RKO (cell line): ENCODE data around the gene TDRD7.
"Not testable (repeated sequence)": the region's sequence is repeated elsewhere in the genome, so short reads cannot be mapped to it uniquely, and the experiment has no call there.

Experiments used
- DNase-seq: peaks from one replicate; pipeline ENCODE4 v3.0.0-alpha.2; 2016; ENCODE audit warnings: low spot score

TDRD7 gene

DNA sequence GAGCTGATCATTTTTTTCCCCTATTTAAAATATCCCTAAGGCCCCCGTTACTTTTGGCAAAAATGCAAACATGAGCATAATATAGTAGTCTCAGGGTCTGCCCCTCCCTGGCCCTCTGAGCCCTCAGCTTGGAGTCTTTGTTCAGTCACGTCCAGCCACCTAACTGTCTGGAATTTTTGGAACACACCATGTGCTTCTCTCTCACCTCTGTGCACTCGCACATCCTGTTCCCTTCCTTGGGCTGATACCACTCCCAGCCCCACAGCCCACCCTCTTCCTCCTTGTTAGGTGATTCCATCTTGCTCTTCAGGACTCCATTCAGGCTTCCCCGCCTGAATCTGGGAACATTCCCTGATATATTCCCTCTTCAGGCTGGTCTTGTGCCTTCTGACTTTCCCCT, 16.0 kb downstream of the TDRD7 start:
- no peak for DNase-seq

DNA sequence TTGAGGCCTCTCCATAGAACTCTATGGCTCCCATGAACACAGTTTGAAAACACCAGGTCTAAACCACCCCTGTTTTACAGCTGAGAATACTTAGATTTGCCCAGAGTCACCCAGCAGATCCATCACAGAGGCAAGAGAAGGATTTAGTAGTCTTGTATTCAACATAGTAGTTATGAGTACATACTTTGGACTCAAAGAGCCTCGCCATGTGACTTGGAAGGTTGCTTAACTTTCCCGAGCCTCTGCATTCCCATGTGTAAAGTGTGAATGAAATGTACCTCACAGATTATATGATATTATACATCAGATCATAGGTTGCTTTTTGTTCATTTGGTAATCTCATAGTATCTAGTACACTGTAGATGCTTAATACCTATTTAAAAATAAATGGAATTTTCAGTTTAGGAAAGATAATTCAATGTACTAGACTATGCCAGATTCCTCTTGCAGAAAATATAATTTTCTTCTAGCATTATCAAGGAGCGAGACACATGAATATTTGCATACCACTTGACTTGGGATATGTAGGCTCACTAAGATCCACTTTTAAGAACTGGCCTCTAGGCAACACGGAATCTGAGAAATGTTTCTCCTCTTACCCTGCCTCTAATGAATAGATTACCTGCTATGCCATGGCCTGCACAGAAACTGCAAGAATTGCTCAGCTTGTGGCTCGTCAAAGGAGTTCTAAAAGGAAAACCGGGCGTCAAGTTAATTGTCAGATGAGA, 18.6 kb downstream of the TDRD7 start:
- no peak for DNase-seq

DNA sequence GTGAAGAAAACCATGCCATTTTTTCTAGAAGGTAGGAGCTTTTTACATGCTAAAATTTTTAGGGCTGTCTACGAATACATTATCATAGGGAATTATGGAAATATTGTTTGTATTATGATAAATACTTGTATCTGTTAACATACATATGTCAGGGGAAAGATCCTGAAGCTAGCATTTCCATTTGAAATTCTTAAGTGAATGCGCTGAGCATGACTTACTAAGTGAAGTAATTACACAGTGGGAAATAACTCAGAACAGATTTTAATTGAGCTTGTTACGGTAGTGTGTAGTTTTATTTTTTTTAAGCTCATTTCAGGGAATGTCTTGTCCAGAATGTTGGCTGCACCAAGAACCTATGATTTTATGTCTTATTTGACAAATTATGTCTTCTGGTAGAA, 19.1 kb downstream of the TDRD7 start:
- DNase-seq: no peak

DNA sequence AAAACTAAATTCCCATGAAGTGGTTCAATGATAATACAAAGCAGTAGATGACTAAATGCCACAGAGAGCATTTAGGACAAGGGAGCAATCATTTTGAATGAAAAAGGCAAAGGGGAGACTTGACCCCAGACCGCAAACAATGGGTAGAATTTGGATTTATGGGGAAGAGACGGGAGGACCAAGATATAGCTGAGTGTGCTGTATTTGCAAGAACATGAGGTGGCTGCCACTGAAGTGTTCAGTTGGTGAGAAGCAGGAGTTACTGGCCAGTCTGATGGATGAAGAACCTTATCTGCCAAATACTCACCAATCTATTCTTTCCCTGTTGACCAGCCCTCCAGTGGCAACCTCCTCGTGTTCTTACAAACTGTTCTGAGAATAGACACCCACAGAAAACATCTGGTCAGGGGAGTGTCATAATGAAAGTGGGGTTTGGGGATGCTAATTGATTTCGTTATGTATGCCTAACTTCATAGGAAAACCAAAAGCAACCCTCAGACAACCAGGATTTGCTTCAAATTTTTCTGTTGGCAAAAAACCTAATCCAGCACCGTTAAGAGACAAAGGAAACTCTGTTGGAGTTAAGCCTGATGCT, 19.8 kb downstream of the TDRD7 start:
- no peak for DNase-seq

DNA sequence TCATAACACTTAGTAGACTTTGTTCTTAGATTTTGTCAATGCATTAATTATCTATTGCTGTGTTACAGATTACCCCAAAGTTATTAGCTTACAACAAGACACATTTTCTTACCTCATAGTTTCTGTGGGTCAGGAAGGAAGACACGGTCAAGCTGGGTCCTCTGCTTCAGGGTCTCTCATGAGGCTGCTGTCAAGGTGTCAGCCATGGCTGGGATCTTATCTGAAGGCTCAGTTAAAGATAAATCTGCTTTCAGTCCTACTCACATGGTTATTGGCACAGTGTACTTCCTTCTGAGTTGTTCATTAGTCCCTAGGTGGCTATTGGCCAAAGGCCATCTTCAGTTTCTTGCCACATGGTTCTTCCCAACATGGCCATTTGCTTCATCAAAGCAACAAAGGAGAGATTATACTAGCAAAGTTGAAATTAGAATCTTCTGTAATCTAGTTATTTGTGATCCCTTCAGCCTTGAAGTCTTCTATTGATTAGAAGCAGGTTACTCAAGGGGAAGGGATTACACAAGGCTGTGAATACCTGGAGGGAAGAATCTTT, 25.2 kb downstream of the TDRD7 start:
- DNase-seq: no peak

DNA sequence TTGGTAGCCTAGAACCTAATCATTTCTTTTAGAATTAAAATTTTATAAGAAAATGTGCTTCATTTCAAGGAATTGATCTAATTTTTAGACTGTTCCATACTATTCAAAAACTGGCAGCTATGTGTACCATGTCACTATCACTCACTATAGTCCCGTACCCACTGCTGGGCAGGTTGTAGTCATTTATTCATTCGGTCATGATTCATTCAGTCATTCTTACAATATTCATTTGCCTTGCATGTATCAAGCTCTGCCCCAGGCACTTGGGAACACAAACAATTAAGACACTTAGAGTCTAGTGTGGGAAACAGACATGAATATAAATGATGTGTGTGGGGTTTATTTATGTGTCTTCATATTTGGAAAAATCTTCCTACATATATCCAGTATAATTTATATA, 26.4 kb downstream of the TDRD7 start:
- DNase-seq: no peak

DNA sequence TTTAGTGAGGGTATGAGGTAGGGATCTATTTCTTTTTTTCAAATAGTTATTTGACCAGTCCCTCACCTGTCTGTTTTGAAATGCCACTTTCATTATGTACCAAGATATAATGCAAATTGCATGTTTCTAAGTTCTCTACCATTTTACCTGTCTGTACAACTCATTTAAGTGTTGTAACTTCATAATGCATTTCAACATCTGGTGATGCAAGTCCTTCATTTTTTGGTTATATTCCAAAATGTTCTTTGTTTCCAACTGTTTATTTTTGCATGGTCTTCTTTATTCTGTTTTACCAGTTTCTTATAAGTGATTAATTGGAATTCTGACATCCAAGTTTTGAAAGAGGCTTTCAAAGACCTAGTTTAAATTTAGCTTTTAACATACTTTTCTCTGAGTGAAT, 26.8 kb downstream of the TDRD7 start:
- no peak for DNase-seq

DNA sequence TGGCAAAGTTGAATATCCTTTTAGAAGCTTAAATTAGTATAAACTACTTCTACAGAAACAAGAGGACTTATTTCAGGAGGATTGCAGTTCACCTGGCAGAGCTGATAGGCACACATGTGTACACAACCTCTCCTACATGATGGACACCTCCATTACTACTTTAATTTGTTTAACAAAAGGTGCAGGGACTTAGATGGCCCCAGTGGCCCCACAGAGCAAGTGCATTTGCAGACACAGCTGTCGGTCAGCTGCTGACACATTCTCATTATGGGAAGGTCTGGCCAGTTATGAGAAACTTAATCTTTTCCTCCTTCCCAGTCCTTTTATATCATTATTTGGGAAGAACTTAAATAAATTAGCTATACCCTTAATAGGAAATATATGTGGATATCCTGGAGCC, 28.3 kb downstream of the TDRD7 start:
- peak; percentile 47 for DNase-seq

DNA sequence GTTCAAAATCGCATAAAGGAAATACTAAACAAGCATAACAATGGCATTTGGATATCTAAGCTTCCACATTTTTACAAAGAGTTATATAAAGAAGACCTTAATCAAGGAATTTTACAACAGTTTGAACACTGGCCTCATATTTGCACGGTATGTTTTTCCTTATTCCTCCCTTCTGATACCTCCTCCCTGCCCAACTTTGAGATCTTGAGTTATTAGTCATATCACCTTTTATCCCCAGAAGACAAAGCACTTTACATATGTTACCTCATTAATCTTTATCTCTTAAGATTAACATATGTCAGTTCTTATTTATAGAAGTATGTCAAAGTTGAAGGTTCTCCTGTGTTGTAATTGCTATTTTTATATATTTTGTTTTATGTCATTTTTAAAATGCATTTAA, 29.8 kb downstream of the TDRD7 start:
- no peak for DNase-seq

DNA sequence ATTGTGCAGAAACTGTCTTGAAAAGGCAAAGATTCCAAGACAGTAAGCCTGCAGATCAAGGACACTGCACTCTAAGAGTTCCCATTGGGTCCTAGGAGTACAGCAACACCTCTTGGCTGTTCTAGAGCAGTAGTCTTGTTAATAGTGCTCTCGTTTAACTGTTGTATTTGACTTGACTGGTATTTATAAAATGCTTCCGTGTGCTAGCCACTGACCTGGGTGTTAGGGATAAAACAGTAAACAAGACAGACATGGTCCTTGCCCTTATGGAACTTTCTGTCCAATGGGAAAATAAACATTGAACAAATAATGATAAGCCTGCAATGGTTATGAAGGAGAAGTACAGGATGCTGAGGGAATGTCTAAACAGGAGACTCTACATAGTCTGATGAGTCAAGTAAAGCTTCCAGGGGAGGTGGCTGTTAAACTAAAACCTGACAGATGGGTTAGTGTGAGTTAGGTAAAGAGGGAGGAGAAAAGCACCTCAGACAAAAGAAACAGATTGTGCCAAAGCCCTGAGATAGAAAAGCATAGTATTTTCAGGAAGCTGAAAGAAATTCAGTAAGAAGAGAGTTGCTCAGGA, 33.3 kb downstream of the TDRD7 start:
- no peak for DNase-seq

DNA sequence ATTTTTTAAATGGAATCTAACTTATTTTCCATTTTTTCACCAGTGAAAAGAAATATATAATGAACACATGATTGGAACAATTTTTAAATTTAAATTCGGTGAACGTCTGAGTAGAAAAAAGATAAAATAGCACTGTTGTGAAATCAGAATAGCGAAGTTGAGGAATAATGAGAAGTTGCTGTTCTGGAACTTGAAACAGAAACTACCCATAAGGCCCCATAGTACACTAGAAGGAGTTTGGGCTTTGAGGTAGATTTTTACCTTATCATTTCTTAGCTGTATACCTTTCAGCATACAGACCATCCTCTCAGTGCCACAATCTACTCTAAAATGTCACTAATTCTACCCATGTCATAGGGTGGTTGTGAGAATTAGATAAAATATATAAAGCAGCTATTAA, 35.1 kb downstream of the TDRD7 start:
- no peak for DNase-seq

DNA sequence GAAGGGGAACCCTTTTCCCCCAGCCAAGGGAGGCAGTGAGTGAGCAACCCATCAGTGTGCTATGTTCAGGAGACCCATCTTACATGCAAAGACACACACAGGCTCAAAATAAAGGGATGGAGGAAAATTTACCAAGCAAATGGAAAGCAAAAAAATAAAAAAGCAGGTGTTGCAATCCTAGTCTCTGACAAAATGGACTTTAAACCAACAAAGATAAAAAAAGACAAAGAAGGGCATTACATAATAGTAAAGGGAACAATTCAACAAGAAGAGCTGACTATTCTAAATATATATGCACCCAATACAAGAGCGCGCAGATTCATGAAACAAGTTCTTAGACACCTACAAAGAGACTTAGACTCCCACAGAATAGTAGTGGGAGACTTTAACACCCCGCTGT, 41.7 kb downstream of the TDRD7 start:
- DNase-seq: not testable (repeated sequence)

DNA sequence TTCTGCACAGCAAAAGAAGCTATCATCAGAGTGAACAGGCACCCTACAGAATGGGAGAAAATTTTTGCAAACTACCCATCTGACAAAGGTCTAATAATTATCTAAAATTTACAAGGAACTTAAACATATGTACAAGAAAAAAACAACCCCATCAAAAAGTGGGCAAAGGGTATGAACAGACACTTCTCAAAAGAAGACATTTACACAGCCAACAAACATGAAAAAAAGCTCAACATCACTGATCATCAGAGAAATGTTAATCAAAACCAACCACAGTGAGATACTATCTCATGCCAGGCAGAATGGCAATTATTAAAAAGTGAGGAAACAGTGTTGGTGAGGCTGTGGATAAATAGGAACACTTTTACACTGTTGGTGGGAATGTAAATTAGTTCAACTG, 44.9 kb downstream of the TDRD7 start:
- not testable (repeated sequence) for DNase-seq

DNA sequence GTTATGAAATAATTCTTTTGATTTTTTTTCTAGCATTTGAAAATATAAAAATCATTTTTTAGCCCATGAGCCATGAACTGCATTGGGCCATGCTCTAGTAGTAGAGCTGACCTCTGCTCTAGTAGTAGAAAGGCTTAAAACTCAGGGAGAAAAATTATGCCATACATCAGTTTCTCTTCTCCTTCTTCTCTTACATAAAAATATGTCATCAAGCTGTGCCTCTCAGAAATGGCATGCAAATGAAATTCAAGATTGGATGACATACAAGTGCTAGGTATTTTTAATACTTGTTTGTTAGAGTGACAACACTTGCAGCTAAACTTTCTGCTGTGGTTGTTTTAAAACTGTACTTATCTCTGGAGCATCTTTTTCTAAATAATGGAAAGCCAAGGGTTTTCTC, 47.4 kb downstream of the TDRD7 start:
- no peak for DNase-seq

DNA sequence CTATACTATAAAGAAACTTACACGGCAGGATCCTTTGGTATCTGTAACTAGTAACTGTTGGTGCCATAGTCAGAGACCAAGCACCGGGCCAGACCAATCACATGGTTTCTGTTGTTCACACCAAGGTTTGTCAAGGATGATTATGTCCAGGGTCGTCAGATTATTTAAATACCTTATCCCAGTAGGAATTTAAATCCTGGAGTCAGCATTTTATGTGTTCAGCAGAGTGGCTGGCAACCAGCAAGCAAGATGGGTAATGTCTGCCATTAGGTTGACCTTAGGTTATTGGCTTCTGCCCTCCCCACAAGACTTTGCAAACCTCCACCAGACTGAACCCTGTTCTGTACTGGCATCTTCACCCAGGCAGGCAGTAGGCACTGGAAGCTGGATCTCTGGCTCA, 50.3 kb downstream of the TDRD7 start:
- no peak for DNase-seq

DNA sequence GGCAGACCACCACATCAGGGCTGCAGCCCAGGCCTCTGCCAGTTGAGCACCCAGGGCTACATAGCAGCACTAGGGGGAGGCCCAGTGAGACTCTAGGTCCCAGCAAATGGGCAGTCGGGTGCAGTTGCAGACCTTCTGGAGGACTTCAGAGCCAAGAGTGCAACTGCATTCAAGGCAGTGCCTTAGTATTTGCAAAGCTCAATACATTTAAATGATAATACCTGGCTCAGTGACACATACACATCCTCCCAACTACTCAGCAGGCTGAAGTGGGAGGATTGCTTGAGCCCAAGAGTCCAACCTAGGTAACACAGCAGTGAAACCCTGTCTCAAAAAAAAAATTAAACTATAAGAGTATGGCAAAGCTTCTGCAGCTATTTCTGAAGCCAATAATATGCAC, 51.0 kb downstream of the TDRD7 start:
- DNase-seq: no peak

DNA sequence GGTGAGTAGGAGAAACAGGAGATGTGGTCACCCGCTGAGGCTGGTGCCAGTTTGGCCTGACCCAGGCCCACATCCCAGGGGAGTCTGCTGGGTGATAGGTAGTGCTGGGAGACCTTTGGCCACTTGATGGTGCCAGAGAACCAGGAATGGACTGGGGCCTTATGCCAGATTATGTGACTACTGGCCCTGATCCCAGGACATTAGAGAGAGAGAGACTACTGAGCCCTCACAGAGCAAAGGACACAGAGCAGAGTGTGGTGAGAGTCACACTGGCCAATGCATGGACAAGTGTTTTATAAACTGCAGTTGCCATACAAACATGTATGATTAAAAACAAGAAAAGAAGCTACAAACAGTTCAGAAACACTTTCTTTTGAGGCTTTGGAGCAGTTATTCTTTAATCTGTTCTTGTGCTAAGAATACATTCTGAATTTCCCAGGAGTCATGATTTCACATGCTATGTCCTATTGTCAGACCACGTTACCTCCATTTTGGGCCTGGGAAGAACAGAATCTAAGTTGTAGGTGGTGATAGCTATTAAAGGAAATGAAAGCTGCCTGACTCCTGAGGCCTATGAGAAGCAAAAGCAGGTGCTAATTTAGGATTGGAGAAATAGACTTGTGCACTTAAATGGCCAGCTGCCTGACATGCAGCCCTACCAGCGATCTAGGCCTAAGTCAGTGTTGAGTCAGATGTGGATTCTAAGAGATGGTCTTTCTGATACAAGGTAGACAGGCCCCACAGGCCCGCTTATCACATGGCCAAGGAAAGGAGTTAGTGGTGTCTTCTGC, 57.0 kb downstream of the TDRD7 start:
- peak; percentile 77 for DNase-seq

DNA sequence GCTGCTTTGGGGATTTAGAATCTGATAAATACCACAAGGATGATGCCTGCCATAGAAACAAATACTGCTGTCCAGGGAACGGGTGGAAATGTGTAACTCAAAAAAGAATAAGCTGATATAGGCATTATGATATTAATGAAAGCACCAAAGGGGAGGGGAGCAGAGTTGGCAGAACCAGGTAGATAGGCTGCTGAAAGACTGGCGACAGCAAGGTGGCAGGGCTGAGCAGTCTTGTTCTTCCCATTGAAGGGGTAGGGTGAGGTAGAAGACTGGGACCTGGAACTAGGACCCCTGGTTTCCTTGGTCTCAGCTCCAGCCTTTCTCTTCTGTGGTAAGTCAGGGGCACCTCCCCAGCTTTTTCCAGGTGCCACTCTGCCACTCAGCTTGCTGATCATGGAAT, 58.2 kb downstream of the TDRD7 start:
- no peak for DNase-seq

DNA sequence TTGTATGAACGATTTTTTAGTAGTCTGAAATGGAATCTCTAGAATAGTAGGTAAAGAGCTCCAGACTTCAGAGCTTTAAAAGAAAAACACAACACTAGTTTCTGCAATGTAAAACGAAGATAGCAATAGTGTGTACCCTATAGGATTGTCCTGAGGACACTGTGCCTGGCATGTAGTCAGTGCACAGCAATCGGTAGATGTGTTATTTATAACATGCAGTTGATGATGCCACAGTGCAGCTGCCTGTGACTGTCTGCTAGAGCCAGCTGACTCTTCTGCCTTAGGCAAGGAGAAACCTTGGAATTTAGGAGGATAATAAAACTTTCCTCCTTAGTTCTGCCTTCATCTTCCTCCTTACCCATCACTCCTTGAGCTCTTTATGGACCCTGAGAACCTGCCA, 61.8 kb downstream of the TDRD7 start:
- DNase-seq: no peak

DNA sequence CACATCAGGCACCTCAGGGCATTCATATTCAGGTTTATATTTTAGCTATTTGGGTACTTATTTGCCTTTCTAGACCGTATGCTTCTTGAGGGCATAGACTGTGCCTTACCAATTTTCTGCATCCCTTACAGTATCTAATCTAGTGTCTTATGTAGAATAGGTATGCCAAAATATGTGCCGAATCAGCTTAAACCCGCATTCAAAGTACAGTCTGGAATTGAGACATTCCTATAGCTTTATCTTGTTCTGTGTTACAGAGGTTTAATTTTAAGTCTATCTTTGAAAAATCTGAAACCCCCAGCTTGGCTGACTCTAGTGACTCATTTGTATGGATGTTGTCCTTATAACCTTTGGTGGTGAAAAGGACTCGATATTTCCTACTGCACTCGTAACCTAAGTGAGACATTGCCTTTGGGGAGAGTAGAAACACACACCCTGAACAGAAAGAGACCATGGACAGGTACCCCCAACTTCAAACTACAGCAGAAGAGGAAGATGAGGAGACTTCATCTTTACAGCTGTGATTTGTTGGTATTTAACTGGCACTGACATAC, 62.6 kb downstream of the TDRD7 start:
- DNase-seq: no peak

DNA sequence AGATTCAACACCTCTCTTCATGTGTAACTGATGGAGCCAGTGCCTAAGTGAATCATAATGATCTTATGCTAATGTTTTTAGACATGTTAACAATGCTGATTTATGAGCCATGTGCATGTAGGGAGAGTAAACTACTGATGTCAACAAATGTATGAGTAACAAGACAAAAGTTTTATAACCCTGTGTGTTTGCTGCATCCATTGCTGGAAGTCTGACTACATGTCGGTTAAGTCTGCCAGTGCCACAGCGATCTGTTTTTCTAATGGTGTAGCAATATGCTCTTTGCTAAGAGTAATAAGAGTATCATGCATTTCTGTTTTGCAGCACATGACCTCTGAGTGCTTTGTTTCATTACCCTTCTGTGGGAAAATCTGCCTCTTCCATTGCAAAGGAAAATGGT, 63.2 kb downstream of the TDRD7 start:
- DNase-seq: peak; percentile 53

DNA sequence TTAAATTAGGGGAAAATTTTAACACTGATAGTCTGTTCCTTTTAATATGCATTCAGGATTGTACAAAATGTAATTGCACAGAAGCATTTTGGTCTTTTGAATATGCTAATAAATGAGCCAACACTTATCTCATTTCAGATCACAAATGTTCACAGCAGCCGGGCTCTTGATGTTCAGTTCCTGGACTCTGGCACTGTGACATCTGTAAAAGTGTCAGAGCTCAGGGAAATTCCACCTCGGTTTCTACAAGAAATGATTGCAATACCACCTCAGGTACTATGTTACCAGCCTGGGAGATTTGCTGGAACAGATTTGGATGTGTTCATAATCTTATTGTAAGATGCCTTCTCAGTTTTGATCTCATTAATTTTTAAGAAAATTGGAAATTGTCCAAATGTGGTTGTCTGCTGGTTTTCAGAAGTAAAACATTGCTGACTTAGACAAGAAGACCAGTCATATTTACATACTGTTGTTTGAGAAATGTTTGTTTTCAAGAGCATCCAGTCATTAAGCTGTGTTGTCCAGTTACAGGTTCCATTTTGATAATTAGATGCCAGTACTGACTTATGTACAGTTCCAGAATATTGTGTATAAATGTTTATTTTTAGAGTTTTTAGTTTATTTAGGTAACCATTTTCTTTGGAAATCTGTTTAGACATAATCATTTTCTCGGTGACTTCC, 66.5 kb downstream of the TDRD7 start:
- no peak for DNase-seq
